HG02588 (cell line): ENCODE data around the gene B2M.
A peak's percentile ranks its signal among the peaks of the same experiment; 100 is the strongest.
"Not testable (repeated sequence)": the region's sequence is repeated elsewhere in the genome, so short reads cannot be mapped to it uniquely, and the experiment has no call there.

Experiments
- ATAC-seq: cut with Tn5 transposase; IDR thresholded peaks from one replicate; pipeline ENCODE4 v1.9.1; 2021; ENCODE audit warnings: mild to moderate bottlenecking, moderate library complexity; ENCODE audit not compliant: unreplicated experiment

Gene B2M

GRCh38 chr15:44711096-44711742, at the start of gene B2M, which contains the start of gene PATL2:
B2M (plus strand) TSS chr15:44711517; CDS start chr15:44711547, 30 bp downstream.
PATL2 (minus strand) TSS chr15:44711323; CDS start chr15:44676490, 34,833 bp downstream.
- peak; percentile 80 for ATAC-seq

GRCh38 chr15:44661576-44661975, 49.7 kb upstream of the B2M start:
- no peak for ATAC-seq

- ATAC-seq: peak; percentile 48
Observed at GRCh38 chr15:44662478-44663409, 48.6 kb upstream of the B2M start.

- peak; percentile 77 for ATAC-seq
Observed at GRCh38 chr15:44663410-44664308, 47.7 kb upstream of the B2M start, which contains the start of gene SPG11. SPG11 (minus strand) TSS chr15:44663662; CDS start chr15:44663647, 15 bp downstream.

- no peak for ATAC-seq
Observed at GRCh38 chr15:44666210-44667038, 44.9 kb upstream of the B2M start.

- ATAC-seq: no peak
Observed at GRCh38 chr15:44667039-44667360, 44.3 kb upstream of the B2M start.

- no peak for ATAC-seq
Observed at GRCh38 chr15:44668921-44669320, 42.4 kb upstream of the B2M start.

GRCh38 chr15:44670087-44670950, 41.0 kb upstream of the B2M start:
- no peak for ATAC-seq

GRCh38 chr15:44673639-44674038, 37.7 kb upstream of the B2M start:
- no peak for ATAC-seq

GRCh38 chr15:44675911-44676310, 35.4 kb upstream of the B2M start:
- no peak for ATAC-seq

GRCh38 chr15:44676676-44677075, 34.6 kb upstream of the B2M start:
- no peak for ATAC-seq

- no peak for ATAC-seq
Observed at GRCh38 chr15:44682211-44682610, 29.1 kb upstream of the B2M start.

- ATAC-seq: not testable (repeated sequence)
Observed at GRCh38 chr15:44682809-44683682, 28.3 kb upstream of the B2M start.

GRCh38 chr15:44689318-44689717, 22.0 kb upstream of the B2M start:
- not testable (repeated sequence) for ATAC-seq

- not testable (repeated sequence) for ATAC-seq
Observed at GRCh38 chr15:44690245-44690644, 21.1 kb upstream of the B2M start.

GRCh38 chr15:44692659-44693058, 18.7 kb upstream of the B2M start:
- ATAC-seq: no peak

GRCh38 chr15:44694416-44694815, 16.9 kb upstream of the B2M start:
- no peak for ATAC-seq

- no peak for ATAC-seq
Observed at GRCh38 chr15:44695294-44695693, 16.0 kb upstream of the B2M start.
